Hematopoietic multipotent progenitor cell treated with erythropoietin and hydrocortisone succinate and interleukin-3 and kit ligand, for 15 days (in vitro differentiated cells): ENCODE data around the gene RRM2.
A peak's percentile ranks its signal among the peaks of the same experiment; 100 is the strongest.

Source experiments
- DNase-seq: peaks from one replicate; pipeline ENCODE4 v3.0.0-alpha.2; 2015; ENCODE audit warnings: low spot score

Gene RRM2

DNA sequence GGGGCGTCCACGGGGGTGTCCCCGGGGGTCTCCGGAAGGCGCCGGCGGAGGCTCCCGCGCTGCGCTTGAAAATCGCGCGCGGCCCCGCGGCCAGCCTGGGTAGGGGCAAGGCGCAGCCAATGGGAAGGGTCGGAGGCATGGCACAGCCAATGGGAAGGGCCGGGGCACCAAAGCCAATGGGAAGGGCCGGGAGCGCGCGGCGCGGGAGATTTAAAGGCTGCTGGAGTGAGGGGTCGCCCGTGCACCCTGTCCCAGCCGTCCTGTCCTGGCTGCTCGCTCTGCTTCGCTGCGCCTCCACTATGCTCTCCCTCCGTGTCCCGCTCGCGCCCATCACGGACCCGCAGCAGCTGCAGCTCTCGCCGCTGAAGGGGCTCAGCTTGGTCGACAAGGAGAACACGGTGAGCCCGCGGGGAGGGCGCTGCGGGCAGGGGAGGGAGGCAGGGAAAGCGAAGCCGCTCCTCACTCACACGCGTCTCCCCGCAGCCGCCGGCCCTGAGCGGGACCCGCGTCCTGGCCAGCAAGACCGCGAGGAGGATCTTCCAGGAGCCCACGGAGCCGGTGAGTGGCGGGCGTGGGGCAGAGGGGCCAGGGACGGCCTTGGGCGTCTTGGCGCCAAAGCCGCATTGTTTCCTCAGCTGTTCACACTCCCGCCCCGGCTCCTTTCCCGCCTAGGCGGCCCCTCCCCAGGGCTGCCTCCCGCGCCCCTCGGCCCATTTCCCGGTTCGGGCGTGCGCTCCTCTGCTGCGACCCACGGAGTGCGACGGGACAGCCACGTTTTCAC, at the start of gene RRM2:
Gene RRM2, plus strand, starts transcription at position 240 of the 781 bp plus-strand sequence. Its CDS starts 60 bp downstream, at position 300.
- DNase-seq: peak; percentile 91

DNA sequence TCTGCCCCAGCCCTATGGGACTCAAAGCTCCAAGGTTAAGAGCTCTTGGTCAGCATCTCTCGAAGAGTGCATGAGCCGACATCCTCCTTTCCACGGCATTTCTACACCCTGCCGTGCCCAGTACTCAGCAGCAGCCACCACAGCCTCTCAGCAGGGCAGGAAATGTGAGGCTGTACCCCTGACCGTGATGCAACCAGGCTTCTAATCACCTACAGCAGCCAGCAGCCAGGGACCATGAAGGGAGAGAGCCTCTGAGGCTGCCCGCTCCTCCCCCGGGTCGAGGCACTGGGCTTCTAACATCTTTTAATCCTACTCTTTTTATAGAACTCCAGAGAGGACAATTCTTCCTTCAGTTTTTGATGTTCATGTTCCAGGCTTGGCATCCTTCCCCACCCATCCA, 48.8 kb upstream of the RRM2 start:
- DNase-seq: no peak

- DNase-seq: no peak
Measured at GRCh38 chr2:10075101-10075500, 47.4 kb upstream of the RRM2 start.

GRCh38 chr2:10075571-10076209, 46.8 kb upstream of the RRM2 start:
- no peak for DNase-seq

GRCh38 chr2:10076511-10076910, 46.0 kb upstream of the RRM2 start:
- no peak for DNase-seq

- DNase-seq: no peak
Measured at GRCh38 chr2:10076988-10077527, 45.5 kb upstream of the RRM2 start.

GRCh38 chr2:10078001-10078400, 44.5 kb upstream of the RRM2 start:
- no peak for DNase-seq

DNA sequence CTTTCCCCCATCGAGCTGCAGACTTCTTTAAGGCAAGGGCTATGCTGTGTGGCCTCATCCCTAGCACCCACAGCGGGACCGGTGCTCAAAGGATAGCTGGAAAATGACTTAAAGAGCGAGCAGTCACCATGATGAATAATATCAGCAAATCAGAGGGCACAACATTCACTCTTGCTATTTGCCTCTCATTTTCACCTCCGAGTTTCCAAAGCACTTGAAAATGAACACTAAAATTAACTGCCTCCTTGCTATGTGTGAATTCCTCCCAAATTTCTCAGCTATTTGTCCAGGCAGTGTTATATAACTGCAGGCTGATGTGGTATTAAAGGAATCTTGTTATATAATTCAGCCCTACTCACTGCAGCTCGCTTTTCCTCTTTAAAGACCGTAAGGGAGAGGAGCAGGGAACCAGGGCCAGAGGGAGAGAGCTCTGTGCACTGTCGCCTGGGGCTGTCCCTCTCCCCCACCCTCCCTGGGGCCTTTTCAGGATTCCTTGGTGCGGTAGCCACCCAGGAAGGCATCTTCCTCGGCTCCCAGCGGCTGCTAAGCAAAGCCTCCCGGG, 43.8 kb upstream of the RRM2 start:
- no peak for DNase-seq

DNA sequence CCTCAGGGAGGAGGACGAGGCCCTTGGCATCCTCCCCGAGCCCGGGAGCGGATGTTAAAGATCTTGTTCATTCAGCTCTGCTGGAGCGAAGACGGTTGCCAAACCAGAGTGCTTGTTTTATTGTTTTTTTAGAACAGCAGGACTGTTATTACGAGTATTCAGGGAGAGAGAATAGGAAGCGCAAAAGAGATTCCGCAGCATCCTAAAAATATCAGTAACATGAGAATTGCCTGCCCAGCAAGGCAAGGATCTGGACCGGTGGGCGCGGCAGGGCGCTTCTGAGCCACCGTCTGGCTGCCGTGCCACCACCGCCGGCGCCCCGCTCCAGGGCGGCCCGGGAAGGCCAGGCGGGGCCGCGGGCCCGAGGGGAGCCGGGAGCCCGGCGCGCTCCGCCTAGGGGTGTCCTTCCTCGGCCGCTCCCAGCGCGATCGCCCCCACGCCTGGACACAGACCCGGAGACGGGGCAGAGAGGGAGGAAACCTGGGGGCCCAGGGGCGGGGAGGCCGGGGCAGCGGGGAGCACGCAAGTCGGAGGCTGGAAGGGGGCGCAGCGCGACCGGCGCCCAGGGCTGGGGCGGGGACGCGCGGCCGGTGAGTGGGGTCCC, 43.2 kb upstream of the RRM2 start:
- no peak for DNase-seq

GRCh38 chr2:10079870-10080535, 42.5 kb upstream of the RRM2 start, which contains the start of gene CYS1:
Gene CYS1 (minus strand): TSS chr2:10080411. CDS start chr2:10080223, 188 bp downstream.
- DNase-seq: no peak

- no peak for DNase-seq
Measured at GRCh38 chr2:10080536-10081304, 41.8 kb upstream of the RRM2 start.

DNA sequence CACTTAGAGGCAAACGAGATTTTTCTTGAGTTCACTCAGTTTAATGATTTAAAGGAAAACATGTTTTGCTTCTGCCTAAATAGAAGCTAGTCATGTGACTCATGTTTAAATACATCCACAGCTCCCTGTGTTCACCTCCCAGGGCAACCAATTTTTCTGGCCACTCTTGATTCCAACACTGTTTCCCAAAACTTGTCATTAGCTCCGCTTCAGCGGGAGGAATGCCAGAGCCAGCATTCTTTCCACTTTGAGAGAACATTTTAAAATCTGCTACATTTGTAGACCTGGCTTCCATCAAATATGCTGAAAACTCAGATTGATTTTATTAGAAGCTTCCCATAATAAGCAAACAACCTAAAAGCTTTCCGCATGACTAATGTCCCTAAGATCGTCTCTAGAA, 39.5 kb upstream of the RRM2 start:
- no peak for DNase-seq

- DNase-seq: no peak
Measured at GRCh38 chr2:10083692-10084211, 38.8 kb upstream of the RRM2 start.

DNA sequence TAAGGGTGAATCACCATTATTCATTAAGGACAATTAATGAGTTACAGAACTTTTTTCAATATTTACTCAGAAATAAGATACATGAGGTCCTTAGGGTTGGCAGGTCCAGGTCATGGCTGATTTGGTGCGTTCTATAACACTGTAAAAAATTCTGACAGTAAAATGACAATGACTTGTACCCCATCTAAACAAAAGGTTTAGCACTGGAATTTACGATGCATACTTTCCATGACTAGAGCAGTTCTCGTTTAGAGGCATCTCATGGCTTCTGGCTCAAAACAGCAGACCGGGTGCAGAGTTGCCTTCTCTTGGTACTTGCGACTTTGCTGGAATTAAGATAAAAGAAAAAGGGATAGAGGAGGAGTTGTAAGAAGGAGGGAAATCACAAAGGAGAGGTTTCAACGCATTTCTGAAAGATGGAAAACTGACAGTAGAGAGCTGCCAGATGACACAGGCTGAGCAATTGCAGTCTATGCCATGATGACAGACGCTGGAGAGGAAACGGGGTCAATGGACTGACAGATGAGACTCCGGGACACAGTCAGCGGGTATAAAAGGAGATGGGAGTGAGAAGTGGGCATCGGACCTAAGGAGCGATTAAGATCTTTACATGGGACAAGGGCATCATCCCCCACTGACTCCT, 38.2 kb upstream of the RRM2 start:
- DNase-seq: no peak

DNA sequence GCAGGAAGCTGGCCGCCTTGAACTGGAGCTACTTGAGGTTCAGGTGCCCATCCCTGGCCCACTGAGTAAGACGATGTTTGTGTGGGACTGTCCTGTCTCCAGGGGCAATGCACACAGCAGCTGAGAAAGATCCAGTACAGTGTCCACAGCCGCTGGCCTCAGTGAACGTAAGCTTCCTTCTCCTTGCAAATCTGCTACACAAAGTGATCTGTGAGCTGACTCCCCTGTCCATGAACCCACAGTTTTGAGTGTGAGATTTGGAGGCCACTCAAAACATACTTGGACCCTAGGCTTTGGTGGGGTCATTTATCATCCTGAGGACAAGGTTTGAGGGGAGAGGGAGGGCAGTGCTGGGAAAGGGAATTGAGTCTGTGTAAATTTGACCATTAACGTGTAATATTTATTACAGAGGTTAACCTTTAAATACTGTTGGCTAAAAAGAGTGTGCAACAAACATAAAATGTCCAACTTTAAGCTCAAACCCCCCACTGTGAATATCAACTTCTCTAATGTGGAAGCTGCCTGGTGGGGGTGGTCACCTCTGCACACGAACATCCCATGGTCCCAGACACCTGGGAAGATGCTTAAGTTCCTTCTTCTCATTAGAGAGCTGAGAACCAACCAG, 37.4 kb upstream of the RRM2 start:
- no peak for DNase-seq

- DNase-seq: no peak
Measured at GRCh38 chr2:10085668-10086059, 36.9 kb upstream of the RRM2 start.

DNA sequence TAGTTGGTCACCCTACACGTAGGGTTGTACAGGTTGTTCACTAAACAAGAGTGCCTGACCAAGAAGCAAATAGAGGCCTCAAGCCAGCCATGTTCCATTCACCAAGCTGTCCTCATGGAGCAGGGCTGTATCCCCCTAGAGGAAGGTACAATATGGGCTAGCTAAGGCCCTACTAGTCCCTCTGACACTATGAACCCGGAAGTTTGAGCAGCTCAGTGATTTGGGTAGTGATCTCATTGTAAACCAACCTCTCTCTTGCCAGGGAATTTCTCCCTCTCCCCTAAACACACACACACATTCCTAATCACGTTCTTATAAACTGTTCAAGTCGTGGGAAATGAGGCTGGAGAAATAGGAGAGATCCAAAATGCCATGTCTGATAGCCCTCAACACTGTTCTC, 35.6 kb upstream of the RRM2 start:
- no peak for DNase-seq

- DNase-seq: no peak
Measured at GRCh38 chr2:10087360-10087759, 35.2 kb upstream of the RRM2 start.

GRCh38 chr2:10089565-10090190, 32.9 kb upstream of the RRM2 start:
- no peak for DNase-seq
